ENCODE results near the gene PAX9.

PAX9 gene

DNA sequence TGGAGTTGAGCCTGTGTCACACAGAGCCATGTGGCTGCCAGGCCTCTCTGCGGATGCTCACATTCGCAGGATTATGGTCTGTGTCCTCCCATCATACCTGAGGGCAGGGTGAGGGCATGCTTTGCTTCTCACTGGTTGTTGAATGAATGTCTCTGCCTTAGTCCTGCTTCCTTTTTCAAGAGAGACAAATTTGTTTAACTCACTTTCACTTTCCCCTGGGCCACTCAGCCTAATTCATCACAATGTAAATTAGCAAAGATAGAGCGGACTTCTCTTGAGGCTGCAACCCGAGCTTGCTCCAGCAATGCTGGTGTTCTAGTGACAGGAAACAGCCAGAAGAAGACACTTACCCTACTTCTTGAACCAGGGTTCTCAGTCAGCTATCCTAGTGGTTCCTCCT, 35.5 kb upstream of the PAX9 start:
- no peak overlapping the region for H3K27ac ChIP-seq
- TF ChIP-seq, protein P1, sequence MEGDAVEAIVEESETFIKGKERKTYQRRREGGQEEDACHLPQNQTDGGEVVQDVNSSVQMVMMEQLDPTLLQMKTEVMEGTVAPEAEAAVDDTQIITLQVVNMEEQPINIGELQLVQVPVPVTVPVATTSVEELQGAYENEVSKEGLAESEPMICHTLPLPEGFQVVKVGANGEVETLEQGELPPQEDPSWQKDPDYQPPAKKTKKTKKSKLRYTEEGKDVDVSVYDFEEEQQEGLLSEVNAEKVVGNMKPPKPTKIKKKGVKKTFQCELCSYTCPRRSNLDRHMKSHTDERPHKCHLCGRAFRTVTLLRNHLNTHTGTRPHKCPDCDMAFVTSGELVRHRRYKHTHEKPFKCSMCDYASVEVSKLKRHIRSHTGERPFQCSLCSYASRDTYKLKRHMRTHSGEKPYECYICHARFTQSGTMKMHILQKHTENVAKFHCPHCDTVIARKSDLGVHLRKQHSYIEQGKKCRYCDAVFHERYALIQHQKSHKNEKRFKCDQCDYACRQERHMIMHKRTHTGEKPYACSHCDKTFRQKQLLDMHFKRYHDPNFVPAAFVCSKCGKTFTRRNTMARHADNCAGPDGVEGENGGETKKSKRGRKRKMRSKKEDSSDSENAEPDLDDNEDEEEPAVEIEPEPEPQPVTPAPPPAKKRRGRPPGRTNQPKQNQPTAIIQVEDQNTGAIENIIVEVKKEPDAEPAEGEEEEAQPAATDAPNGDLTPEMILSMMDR (conservative IDR thresholded peaks at IDR 0.05) = no peak

DNA sequence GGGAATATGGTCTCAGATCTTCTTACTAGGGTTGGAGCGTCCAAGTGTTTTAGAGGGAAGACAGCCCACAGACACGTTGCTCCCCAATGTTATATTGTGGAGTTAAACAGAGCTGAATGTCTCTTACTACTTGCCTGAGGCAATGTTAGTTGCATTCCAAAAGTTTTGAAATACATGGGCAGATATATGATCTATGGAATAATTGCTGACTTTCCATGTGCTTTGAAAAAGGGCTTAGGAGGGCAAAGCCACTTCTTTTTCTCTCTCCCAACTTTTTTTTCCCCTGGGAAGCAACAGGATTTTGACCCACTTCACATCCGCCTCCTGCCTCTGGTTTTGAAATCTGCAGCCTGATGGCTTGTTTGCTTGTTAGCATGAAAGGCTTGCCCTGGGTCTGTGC, 33.7 kb upstream of the PAX9 start:
- H3K27ac ChIP-seq = no peak overlapping the region
- TF ChIP-seq, protein P1 (conservative IDR thresholded peaks at IDR 0.05) = no peak

DNA sequence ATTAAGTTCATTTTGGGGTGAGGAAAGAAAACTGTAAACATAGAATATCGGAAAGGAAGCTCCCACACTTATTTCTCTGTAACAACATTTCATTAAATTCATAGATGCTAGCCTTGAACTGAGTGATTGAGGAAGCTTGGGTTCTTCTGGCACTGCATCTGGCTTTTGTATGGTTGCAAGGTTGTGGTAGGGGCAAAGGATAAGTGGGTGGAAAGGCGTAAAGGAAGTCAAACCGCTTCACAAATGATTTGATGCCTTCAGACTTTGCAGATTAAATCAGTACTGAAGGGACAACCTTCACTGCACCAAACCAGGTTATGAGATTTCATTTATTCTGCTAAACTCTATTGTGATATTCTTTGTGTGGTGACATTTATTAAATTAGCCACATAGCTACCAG, 28.1 kb upstream of the PAX9 start:
- H3K27ac ChIP-seq = peak overlapping the region; percentile 25
- TF ChIP-seq, protein P1 (conservative IDR thresholded peaks at IDR 0.05) = no peak

DNA sequence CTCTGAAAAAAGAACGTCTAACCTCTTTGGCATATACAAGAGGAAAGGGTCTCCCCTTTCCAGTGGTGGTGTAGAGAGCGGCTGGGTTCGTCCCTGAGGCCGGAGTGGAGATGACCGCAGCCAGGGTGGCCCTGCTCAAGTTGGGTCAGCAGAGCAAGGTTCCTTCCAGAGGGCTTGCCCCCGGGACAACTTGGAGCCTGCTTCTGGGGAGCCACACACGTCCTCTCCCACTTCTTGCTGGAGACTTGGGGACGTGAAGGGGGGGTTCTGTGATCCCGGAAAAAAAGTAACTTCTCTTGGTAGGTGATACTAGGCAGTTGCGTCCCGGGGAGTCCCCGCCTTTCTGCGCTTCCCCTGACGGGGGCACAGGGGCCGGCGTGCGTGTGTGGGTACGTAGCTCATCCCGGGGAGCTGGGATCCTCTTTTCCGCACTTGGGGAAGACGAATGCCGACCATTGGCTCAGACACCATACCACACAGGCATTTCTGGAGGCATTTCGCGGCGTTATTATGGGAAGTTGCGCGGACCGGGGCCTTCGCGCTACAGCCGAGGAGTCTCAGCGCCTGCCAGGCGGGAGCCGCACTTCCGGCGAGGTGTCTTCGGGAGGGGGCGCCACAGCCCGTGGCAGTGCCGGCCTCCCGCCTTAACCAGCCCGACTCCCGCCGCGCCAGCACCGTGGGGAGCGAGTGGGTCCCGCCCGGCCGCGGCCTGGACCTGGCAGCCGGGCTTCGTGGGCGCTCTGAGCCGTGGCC, 14.8 kb upstream of the PAX9 start:
- no peak overlapping the region for H3K27ac ChIP-seq
- TF ChIP-seq, protein P1 (conservative IDR thresholded peaks at IDR 0.05) = no peak

DNA sequence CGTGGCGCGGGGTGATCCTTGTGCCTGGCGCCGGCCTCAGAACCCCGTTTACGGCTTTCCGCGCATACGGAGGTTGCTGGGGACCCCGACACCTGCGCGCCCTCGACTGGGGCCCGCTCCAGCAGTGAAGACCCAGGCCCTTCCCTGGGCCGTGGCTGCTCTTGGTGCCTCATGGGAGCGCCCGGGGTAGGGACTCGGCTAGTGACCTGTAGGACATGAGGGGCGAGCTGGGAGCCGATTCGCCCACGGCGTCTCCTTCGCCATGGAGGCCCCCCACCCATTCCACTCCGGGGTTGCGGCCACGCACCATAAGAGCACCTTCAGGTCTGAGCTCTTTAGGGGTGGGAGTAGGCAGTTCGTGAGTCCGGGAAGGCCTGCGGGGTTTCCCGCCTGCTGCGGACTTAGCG, 14.2 kb upstream of the PAX9 start:
- TF ChIP-seq, protein P1 (conservative IDR thresholded peaks at IDR 0.05) = no peak

DNA sequence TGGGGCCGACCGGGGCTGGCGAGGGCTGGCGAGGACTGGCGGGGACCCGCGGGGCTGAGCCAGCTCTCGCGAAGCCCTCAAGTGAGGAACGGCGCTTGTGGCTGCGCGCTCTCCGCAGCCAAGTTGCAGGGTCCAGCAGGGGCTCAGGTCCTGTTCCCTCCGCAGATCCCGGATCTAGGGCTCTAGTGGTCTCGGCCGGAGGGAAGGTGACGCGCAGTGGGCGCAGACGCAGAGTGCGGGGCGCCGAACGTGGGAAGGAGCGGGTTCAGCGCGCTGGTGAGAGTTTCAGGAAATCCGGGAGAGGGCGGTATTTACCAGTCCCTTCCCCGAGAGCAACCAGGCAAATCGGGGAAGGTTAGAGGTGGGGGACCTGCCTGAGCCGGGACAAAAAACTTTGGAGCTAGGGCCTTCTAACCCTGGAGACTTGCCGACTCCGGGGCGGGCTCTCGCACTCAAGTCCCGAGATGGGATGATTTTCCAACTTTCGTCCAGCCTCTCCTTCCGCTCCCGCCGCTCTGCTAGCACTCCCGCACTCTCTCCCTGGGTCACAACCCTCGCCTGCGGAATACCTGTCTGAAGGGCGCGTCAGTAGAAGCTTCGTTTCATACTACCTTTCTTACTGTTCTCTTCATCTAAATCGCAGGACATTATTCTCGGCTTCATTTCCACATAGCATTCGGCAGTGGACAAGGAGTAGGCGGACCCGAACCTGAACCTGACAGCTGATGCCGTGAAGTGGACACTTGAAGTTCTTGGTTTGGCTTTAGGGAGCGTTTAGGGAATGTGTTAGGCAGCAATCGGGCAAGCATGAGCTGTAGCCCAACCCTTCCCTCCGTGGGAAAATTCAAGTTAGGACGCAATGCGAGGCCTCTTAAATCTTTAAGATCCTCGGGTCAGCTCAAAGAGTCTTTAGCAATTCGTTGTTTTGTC, 13.6 kb upstream of the PAX9 start:
- TF ChIP-seq, protein P1 (conservative IDR thresholded peaks at IDR 0.05) = peak; percentile 82
- peak overlapping the region; percentile 48; the same call in 1 of the 2 replicates for H3K27ac ChIP-seq

More for the DNA sequence above, 14.2 kb upstream of the PAX9 start:
- peak overlapping the region; percentile 48; the same call in 1 of the 2 replicates for H3K27ac ChIP-seq
